HG03575 (cell line): ENCODE measurements around the gene PNMA8C.

Source experiments
- ATAC-seq: cut with Tn5 transposase; IDR thresholded peaks from one replicate; pipeline ENCODE4 v1.9.1; 2021; ENCODE audit not compliant: unreplicated experiment, insufficient number of reproducible peaks, low FRiP score; ENCODE audit errors: extremely low read depth

Gene PNMA8C

GRCh38 chr19:46393456-46394401, 35.0 kb downstream of the PNMA8C start:
- no peak for ATAC-seq

GRCh38 chr19:46392837-46393236, 35.9 kb downstream of the PNMA8C start:
- no peak for ATAC-seq

- ATAC-seq = no peak
Measured at GRCh38 chr19:46392252-46392801, 36.4 kb downstream of the PNMA8C start.

- ATAC-seq = no peak
Measured at GRCh38 chr19:46391296-46392251, 37.2 kb downstream of the PNMA8C start.

GRCh38 chr19:46390866-46391265, 37.9 kb downstream of the PNMA8C start:
- no peak for ATAC-seq

GRCh38 chr19:46390121-46390858, 38.4 kb downstream of the PNMA8C start:
- ATAC-seq = no peak

GRCh38 chr19:46388311-46389095, 40.2 kb downstream of the PNMA8C start:
- ATAC-seq = no peak

GRCh38 chr19:46387713-46388130, 41.0 kb downstream of the PNMA8C start:
- no peak for ATAC-seq

- ATAC-seq = no peak
Measured at GRCh38 chr19:46386996-46387712, 41.6 kb downstream of the PNMA8C start.

- no peak for ATAC-seq
Measured at GRCh38 chr19:46386151-46386550, 42.6 kb downstream of the PNMA8C start.

- ATAC-seq = no peak
Measured at GRCh38 chr19:46385636-46386035, 43.1 kb downstream of the PNMA8C start.

- no peak for ATAC-seq
Measured at GRCh38 chr19:46384396-46384795, 44.3 kb downstream of the PNMA8C start.

GRCh38 chr19:46383846-46384245, 44.9 kb downstream of the PNMA8C start:
- ATAC-seq = no peak

GRCh38 chr19:46383171-46383815, 45.4 kb downstream of the PNMA8C start:
- ATAC-seq = no peak

- ATAC-seq = no peak
Measured at GRCh38 chr19:46381756-46382345, 46.9 kb downstream of the PNMA8C start.

GRCh38 chr19:46381346-46381745, 47.4 kb downstream of the PNMA8C start:
- ATAC-seq = no peak

GRCh38 chr19:46380690-46381089, 48.0 kb downstream of the PNMA8C start:
- no peak for ATAC-seq
